ENCODE measurements around the gene HIF1AN. TPM values are rescaled to one million over a fixed set of nuclear protein-coding genes. Genes with fewer than 3 reads are reported as not detected.

The HIF1AN gene
- total RNA-seq, 2 donors from 2014 or later, result 8.5 to 11.3 TPM

- no peaks in the 10 kb centered on the region for H3K36me3 ChIP-seq
- TF ChIP-seq, protein P1, sequence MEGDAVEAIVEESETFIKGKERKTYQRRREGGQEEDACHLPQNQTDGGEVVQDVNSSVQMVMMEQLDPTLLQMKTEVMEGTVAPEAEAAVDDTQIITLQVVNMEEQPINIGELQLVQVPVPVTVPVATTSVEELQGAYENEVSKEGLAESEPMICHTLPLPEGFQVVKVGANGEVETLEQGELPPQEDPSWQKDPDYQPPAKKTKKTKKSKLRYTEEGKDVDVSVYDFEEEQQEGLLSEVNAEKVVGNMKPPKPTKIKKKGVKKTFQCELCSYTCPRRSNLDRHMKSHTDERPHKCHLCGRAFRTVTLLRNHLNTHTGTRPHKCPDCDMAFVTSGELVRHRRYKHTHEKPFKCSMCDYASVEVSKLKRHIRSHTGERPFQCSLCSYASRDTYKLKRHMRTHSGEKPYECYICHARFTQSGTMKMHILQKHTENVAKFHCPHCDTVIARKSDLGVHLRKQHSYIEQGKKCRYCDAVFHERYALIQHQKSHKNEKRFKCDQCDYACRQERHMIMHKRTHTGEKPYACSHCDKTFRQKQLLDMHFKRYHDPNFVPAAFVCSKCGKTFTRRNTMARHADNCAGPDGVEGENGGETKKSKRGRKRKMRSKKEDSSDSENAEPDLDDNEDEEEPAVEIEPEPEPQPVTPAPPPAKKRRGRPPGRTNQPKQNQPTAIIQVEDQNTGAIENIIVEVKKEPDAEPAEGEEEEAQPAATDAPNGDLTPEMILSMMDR (IDR thresholded peaks at IDR 0.05), result no peak
These were observed 20.1 kb upstream of the HIF1AN start for GRCh38 chr10:100515612-100516011.

GRCh38 chr10:100516847-100517246 lies 18.9 kb upstream of the HIF1AN start:
- Histone ChIP-seq H3K9me3 (no peaks in the 10 kb centered on the region), H3K4me3 (no peak overlapping the region), H3K27ac (no peak overlapping the region), H3K36me3 (no peaks in the 10 kb centered on the region), H3K4me1 (peaks cover 0 to 17% of the 10 kb centered on the region in 2 donors), H3K27me3 (no peaks in the 10 kb centered on the region)
- TF ChIP-seq, protein P1 (IDR thresholded peaks at IDR 0.05), result peak in 1 of 2 donors; percentile 13
- no peak for DNase-seq (ENCODE audit: low spot score)

More at GRCh38 chr10:100515612-100516011, 20.1 kb upstream of the HIF1AN start:
- no peak for DNase-seq (ENCODE audit: low spot score)
- H3K27me3 ChIP-seq, result no peaks in the 10 kb centered on the region
- no peak overlapping the region for H3K27ac ChIP-seq
- no peak overlapping the region for H3K4me3 ChIP-seq
- no peaks in the 10 kb centered on the region for H3K9me3 ChIP-seq
- H3K4me1 ChIP-seq, result peaks cover 0 to 17% of the 10 kb centered on the region in 2 donors

DNA sequence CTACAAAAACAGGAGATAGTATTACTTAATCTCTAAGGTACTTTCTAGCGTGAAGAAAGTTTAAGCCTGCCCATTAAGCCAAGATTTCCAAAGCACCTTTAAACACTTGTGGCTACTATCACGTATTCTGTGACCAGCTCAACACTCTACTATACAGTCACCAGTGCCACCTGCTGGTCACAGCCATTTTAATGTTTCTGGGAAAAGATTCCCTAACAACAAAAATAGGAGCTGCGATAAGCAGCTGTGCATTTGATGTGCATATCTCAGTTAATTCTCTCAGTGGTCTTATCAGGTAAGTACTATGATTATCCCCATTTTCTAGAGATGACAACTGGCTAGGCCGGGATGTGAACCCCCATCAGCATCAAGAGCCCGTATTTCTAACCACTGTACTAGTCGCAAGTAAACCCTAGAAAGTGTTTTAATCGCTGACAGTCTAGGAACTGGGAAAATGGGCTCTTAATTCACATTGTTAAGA lies 16.9 kb upstream of the HIF1AN start:
- Histone ChIP-seq H3K27me3 (no peaks in the 10 kb centered on the region), H3K4me1 (peaks cover 0 to 17% of the 10 kb centered on the region in 2 donors), H3K36me3 (peaks cover 10% of the 10 kb centered on the region), H3K4me3 (peak overlapping the region; percentile 53 to 58), H3K27ac (peak overlapping the region; percentile 54 to 73), H3K9me3 (no peaks in the 10 kb centered on the region)
- TF ChIP-seq, protein P1 (IDR thresholded peaks at IDR 0.05), result peak; percentile 34 to 73
- DNase-seq (ENCODE audit: low spot score), result peak; percentile 71

DNA sequence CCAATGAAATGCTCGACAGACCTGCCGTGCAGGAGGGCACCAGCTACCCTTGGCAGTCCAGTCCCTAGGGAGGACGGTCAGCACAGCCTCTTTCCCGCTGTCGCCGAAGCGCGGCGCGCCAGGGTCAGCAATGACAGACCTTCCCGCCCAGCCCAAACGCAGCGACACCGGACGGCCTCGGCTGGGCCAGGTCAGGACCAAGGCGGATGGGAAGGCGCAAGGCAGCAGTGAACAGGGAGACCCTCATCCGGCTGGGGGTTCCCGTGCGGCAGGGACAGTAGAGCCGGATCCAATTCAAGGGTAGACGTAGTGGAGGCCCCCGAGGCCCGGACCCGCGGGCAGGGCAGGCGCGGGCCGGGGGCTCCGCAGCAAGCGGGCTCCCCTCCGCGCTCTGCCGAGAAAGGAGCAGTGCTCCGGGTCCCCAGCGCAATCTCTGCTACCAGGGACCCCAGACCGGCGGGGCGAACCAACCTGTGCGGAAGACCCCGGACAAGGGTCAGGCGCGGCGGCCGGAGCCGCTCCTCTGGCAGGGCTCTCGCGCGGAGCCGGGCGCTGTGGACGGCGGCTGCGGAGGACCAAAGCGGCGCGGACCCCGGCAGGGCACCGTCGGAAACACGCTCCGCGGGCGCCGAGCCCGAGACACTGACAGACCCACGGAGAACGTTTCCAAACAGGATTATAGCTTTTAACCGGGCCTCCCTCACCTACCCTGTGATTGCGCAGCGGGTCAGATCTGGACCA lies 16.3 kb upstream of the HIF1AN start, which contains the start of gene SEC31B:
SEC31B (minus strand) TSS at position 551 of the 741 bp plus-strand sequence. CDS start 2,909 bp downstream, outside the sequence.
- DNase-seq (ENCODE audit: low spot score), result no peak
- Histone ChIP-seq H3K9me3 (no peaks in the 10 kb centered on the region), H3K4me1 (peaks cover 0 to 17% of the 10 kb centered on the region in 2 donors), H3K4me3 (peak within 1 kb of the TSS; percentile 53 to 58), H3K27me3 (no peaks in the 10 kb centered on the region), H3K27ac (peak within 1 kb of the TSS; percentile 54 to 73), H3K36me3 (peaks cover 17% of the 10 kb centered on the region)
- TF ChIP-seq, protein P1 (IDR thresholded peaks at IDR 0.05), result no peak

DNA sequence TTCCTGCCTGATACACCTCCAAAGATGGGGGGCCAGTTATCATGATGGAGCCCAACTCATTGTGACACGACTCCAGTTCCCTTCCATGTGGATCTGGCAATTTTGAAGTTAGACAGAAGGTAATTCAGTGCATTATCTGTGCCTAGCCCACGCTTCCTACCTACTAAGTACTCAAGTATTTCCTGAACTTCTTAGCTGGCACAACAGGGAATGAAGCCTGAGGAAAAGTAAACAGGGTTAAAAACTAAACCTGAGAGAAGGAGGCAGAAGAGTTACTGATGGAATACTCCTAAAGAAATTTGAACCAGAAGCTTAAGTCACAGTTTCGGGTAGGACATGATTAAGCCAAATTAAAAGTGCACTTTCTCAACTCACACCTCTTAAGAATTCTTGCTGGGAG lies 14.9 kb upstream of the HIF1AN start:
- no peak overlapping the region for H3K27ac ChIP-seq
- no peak overlapping the region for H3K4me3 ChIP-seq
- peaks cover 30% of the 10 kb centered on the region for H3K36me3 ChIP-seq
- H3K27me3 ChIP-seq, result no peaks in the 10 kb centered on the region
- H3K9me3 ChIP-seq, result no peaks in the 10 kb centered on the region
- TF ChIP-seq, protein P1 (IDR thresholded peaks at IDR 0.05), result no peak
- H3K4me1 ChIP-seq, result peaks cover 0 to 17% of the 10 kb centered on the region in 2 donors
- no peak for DNase-seq (ENCODE audit: low spot score)

Measured in right atrium auricular region (tissue), 2 donors.